NCI-H510A treated with DMSO at 0.1 percent for 48 hours (cell line): ENCODE measurements around the gene CD300LF.

Experiments
- DNase-seq: peaks from one replicate; lab custom pipeline; 2025; lab: John Stamatoyannopoulos, UW

CD300LF gene

DNA sequence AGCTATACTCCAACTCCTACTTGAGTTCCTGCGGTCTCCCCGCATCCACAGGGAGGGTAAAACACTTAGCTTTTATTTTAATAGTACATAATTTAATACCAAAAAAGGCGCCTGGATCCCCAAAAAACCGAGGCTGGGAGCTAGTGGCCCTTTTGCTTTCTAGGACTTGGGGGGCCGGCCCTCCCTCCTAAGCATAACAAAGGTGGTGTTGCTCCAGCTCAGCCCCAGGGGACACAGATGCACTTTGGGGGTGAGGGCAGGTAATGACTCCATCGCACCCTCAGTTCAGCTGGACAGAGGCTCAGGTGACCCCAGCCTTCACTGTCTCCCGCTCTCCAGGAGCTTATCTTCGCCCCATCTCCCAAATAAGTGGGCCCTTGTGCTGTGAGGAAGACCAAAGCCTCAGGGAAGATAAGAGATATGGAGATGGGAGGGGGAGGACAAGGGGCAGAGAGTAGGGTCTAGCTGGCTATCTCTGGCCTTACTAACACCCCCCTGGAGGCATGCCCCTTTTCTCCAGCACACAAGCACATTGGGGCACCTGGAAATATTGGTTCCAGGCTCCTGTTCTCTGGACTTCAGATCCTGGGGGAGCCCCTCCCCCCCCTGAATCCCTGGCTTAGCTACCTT is 32.9 kb upstream of the CD300LF start:
- no peak for DNase-seq

DNA sequence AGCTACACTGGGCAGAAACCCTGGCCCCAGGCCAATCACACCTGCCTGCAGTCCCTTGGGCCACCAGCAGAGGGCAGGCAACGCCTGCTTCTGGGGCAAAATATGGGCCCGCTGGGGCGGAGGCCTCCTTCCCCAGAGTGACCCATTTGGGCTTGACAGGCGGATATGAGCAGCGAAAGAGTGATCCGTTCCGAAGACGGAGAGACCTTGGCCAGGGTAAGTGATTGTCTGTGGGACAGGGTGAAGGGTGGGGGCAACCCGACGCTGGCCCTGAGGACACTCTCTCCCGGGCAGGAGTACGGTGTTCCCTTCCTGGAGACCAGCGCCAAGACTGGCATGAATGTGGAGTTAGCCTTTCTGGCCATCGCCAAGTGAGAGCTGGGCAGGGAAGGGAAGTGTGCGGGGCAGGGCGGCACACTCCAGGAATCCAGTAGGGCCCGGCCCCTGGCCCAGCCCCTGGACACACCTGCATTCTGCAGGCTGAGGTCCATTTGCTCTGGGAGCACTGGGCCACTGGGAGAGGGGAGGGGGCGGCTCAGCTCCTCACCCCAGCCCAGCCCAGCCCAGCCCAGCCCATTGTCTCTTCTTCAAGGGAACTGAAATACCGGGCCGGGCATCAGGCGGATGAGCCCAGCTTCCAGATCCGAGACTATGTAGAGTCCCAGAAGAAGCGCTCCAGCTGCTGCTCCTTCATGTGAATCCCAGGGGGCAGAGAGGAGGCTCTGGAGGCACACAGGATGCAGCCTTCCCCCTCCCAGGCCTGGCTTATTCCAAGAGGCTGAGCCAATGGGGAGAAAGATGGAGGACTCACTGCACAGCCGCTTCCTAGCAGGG is 32.2 kb upstream of the CD300LF start:
- DNase-seq: peak; percentile 40

- no peak for DNase-seq
Observed at GRCh38 chr17:74744349-74744713, 31.6 kb upstream of the CD300LF start.

DNA sequence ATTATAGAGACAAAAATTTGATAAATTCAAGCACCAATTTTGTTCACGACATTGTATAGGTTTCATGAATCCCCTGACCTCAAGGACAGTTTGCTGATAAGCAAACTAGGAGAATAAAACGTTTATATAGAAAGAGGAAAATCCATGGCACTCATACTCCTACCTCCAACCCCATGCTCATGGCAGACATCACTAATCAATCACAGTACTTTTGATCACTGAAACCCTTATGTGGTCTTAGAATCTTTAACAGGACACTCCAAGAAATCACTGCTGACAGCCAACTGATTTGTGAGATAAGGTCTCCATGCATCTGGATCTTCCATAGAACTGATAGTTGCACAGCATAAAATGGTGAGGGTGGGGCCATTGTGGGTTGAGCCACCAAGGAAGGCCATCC is 31.0 kb upstream of the CD300LF start:
- DNase-seq: no peak

DNA sequence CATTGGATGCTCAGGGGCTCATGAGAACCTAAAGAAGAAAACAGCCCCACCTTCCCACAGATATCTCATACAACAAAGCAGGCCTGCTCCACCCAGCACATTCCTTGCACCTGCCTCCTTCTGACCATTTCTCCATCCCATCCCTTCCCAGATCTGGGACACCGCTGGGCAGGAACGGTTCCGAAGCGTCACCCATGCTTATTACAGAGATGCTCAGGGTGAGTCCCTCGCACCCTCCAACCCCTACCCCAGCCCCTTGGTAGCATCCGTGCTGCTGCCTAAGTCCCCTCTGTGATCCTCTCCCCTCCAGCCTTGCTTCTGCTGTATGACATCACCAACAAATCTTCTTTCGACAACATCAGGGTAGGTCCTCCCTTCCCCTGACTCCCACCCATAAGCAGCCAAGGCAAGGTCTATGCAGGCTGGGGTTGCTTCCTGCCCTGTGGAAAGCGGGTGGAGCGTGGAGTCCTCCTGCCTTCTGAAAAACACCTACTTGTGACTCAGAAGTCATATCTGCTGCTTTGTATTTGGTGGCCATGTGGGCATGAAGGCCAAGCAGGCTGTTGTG is 30.3 kb upstream of the CD300LF start:
- DNase-seq: no peak

DNA sequence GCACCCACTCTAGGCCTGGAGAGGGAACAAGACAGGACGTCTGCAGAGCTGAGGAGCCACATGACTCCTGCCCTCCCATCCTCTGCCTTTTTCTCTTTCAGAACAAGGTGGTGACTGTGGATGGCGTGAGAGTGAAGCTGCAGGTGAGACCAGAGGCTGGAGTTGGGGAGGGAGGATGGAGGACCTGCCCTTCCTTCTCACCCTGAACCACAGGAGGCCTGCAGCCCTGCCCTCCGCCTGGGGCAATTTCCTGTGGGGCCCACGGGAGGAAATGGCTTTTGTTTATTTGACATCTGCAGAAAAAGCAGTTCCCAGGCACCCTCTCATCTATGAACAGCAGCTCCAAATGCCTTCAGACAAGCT is 29.4 kb upstream of the CD300LF start:
- DNase-seq: peak; percentile 22

DNA sequence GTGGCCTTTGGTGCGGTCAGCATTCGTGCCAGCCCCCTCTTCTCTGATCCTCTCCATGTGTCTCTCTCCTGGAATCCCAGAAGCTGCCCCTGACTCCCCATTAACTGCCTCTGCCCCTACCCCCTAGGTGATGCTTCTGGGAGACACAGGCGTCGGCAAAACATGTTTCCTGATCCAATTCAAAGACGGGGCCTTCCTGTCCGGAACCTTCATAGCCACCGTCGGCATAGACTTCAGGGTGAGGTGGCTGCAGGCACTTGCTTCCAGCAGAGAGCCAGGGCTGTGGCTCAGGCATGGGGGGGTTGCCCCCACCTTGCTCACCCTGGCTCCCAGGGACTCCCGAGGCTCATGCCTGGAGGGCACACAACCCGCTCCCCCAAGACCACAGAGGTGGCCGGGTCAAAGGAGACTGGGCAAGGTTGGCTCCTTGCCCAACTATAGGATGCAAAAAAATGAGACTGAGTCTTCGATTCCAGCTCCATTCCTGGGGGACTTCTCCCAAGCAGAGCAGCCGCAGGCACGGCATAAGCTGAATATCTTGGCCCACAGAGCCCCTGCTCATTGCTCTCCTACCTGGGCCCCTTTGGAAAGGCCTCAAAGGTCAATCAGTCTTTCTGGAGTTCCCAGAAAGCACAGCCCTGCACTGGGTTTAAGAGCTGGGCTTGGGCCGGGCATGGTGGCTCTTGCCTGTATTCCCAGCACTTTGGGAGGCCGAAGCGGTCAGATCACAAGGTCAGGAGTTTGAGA is 28.1 kb upstream of the CD300LF start:
- DNase-seq: no peak

DNA sequence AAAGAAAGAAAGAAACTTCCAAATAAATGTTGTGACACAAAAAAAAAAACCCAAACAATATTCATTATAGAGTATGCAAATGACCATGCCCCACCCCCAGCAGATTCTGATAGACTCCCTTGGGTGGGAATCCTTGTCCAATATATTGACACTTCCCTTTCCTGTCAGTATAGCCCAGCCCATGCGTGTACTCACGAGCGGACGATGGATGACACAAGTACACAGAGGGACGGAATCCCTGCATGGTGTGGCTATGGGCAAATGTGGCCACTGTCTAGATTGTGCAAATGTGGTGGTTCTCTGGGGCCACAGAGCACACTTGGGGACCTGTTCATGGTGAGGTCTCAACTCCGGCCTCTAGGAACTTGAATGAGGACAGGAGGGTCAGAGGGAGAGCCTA is 27.4 kb upstream of the CD300LF start:
- DNase-seq: no peak

- no peak for DNase-seq
Observed at GRCh38 chr17:74739227-74739831, 26.6 kb upstream of the CD300LF start.

GRCh38 chr17:74738051-74738996 is 25.6 kb upstream of the CD300LF start:
- DNase-seq: peak; percentile 64

- no peak for DNase-seq
Observed at GRCh38 chr17:74737299-74738050, 24.8 kb upstream of the CD300LF start.

- DNase-seq: no peak
Observed at GRCh38 chr17:74736513-74737298, 24.0 kb upstream of the CD300LF start, which contains the start of gene RAB37. Gene RAB37, plus strand, starts transcription at chr17:74737256. Its CDS starts 17 bp downstream, at chr17:74737273.

DNA sequence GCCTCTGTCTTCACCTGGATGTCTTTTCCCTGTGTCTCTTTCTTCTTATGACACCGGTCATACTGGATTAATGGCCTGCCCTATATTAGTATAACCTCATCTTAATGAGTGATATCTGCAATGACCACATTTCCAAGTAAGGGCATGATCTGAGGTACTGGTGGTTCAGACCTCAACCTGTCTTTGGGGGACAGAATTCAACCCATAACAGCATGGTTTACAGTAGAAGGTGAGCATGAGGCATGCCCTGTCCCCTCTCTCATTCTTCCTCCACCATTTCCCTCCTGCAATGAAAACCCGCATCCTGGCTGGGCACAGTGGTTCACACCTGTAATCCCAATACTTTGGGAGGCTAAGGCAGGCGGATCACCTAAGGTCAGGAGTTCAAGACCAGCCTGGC is 21.5 kb upstream of the CD300LF start:
- DNase-seq: no peak

DNA sequence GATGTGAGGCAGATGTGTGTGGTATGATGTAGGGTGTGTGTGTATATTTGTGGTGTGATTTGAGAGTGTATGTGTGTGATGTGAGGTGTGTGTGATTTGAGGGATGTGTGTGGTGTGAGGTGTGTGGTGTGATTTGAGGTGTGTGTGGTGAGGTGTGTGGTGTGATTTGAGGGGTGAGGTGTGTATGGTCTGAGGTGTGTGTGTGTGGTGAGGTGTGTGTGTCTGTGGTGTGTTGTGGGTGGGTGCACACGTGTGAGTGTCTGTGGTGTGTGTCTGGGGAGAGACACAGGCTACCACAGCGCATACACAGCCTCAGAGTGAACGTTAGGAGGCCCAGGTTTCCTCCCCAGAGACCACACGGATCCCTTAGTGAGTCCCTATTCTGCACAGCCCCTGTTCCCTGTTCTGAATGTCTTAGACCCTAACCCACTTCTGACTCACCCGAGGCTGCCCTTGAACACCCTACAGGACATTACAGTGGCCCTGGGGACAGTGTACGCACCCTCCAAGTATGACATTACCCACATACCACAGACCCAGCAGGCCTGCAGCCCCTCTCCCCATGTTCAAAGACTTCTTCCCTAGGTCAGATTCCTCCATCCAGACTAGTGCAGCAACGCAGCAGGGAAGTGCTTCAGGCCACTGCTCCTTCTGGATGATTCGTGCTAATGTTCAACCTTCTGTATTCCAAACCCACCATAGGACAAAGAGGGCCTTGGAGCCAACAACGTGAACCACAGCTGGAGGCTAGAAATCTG is 20.8 kb upstream of the CD300LF start:
- DNase-seq: no peak

- DNase-seq: no peak
Observed at GRCh38 chr17:74732042-74732867, 19.5 kb upstream of the CD300LF start.

DNA sequence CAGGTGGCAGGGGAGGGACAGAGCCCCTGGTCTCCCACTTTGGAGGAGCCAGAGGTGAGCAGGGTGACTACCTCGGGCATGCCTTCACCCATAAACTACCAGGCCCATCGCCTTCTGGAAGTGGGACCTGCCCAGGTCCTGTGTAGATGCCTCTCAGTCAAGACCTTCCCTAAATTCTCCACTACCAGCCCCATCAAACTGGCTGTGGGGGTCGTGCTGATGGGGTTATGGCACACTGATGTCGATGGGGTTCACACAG is 18.6 kb upstream of the CD300LF start:
- no peak for DNase-seq

GRCh38 chr17:74730491-74731346 is 18.0 kb upstream of the CD300LF start:
- no peak for DNase-seq
